ENCODE measurements around the gene CACNA1I.

GRCh38 chr22:39729141-39729934, 158.8 kb downstream of the CACNA1I start:
- TF ChIP-seq, protein P1, sequence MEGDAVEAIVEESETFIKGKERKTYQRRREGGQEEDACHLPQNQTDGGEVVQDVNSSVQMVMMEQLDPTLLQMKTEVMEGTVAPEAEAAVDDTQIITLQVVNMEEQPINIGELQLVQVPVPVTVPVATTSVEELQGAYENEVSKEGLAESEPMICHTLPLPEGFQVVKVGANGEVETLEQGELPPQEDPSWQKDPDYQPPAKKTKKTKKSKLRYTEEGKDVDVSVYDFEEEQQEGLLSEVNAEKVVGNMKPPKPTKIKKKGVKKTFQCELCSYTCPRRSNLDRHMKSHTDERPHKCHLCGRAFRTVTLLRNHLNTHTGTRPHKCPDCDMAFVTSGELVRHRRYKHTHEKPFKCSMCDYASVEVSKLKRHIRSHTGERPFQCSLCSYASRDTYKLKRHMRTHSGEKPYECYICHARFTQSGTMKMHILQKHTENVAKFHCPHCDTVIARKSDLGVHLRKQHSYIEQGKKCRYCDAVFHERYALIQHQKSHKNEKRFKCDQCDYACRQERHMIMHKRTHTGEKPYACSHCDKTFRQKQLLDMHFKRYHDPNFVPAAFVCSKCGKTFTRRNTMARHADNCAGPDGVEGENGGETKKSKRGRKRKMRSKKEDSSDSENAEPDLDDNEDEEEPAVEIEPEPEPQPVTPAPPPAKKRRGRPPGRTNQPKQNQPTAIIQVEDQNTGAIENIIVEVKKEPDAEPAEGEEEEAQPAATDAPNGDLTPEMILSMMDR (IDR thresholded peaks at IDR 0.05), result no peak
- no peak for TF ChIP-seq POLR2A (IDR thresholded peaks at IDR 0.05)

Data from body of pancreas (tissue), 4 donors.